Measurements from ENCODE around the gene PRR15.

PRR15 gene

DNA sequence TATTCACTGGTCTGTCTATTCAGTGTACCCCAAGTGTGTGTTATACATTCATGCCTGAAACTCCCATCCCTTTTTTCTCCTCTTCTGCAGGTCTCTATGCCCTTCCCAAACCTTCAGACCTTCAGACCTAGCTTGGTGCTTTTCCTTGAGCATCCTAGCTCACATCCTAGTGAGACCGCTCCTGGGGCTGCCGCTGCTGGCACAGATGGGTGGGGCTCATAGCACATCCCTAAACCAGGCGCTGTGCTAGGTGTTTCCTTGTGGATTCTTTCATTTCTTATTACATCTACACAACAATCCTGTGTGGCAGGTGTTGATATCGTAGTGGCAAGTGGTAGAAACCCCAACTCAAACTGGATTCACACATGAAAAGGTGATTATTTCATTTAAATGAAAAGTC lies 43.2 kb downstream of the PRR15 start:
- Mint-ChIP-seq H3K27me3 (peaks cover 14 to 28% of the 10 kb centered on the region in 2 donors), H3K4me1 (ENCODE audit: low read depth in 2 of 2) (no peaks in the 10 kb centered on the region), H3K9me3 (peaks cover 0 to 6% of the 10 kb centered on the region in 2 donors), H3K36me3 (ENCODE audit: insufficient read depth) (no peaks in the 10 kb centered on the region), H3K4me3 (no peak overlapping the region), H3K27ac (no peak overlapping the region)
- ATAC-seq (replicated peaks), result no peak
- no peak for DNase-seq

DNA sequence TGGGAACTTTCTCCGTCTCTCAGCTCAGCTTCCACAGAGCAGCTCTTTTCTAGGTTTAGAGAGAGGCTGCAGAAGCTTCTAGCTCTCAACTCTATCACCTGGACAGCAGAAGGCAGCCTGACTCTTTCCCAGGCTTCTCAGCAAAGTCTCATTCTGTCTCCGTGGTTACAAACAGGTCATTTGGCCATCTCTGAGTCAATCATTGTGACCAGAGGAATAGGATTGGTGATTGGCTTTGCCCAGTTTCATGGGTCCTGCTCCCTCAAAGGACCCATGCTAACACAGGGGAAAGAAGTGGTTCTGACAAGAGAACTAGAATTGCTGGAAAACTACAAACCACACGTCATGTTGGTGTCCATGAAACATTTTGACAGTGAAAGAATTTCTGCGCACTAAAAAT lies 43.6 kb downstream of the PRR15 start:
- peaks cover 14 to 28% of the 10 kb centered on the region in 2 donors for H3K27me3 Mint-ChIP-seq
- peaks cover 0 to 6% of the 10 kb centered on the region in 2 donors for H3K9me3 Mint-ChIP-seq
- no peak overlapping the region for H3K27ac Mint-ChIP-seq
- no peaks in the 10 kb centered on the region for H3K36me3 Mint-ChIP-seq (ENCODE audit: insufficient read depth)
- ATAC-seq (replicated peaks) (no peak), DNase-seq (no peak)
- no peak overlapping the region for H3K4me3 Mint-ChIP-seq
- no peaks in the 10 kb centered on the region for H3K4me1 Mint-ChIP-seq (ENCODE audit: low read depth in 2 of 2)

DNA sequence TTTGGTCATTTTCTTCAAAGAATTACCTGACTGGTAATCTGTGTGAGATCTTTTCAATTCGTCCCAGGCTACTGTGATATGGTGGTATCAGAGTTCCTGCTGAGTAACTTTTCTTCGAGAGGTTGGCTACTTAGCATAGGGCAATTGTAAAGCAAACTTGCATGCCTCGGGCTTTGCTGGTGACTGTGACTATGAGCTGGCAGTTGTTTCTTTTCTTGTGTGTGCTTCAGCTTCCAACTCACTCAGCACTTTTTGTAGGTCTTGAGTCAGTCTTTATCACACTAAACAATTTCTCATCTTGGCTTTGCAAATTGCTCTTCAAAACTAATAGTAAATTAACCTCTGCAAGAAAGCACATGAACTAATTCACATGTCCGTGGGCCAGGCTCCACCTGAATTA lies 44.3 kb downstream of the PRR15 start:
- Mint-ChIP-seq H3K4me3 (no peak overlapping the region), H3K4me1 (ENCODE audit: low read depth in 2 of 2) (no peaks in the 10 kb centered on the region), H3K27ac (no peak overlapping the region), H3K27me3 (peaks cover 14 to 28% of the 10 kb centered on the region in 2 donors), H3K36me3 (ENCODE audit: insufficient read depth) (no peaks in the 10 kb centered on the region), H3K9me3 (peaks cover 0 to 6% of the 10 kb centered on the region in 2 donors)
- ATAC-seq (replicated peaks), result no peak
- no peak for DNase-seq

DNA sequence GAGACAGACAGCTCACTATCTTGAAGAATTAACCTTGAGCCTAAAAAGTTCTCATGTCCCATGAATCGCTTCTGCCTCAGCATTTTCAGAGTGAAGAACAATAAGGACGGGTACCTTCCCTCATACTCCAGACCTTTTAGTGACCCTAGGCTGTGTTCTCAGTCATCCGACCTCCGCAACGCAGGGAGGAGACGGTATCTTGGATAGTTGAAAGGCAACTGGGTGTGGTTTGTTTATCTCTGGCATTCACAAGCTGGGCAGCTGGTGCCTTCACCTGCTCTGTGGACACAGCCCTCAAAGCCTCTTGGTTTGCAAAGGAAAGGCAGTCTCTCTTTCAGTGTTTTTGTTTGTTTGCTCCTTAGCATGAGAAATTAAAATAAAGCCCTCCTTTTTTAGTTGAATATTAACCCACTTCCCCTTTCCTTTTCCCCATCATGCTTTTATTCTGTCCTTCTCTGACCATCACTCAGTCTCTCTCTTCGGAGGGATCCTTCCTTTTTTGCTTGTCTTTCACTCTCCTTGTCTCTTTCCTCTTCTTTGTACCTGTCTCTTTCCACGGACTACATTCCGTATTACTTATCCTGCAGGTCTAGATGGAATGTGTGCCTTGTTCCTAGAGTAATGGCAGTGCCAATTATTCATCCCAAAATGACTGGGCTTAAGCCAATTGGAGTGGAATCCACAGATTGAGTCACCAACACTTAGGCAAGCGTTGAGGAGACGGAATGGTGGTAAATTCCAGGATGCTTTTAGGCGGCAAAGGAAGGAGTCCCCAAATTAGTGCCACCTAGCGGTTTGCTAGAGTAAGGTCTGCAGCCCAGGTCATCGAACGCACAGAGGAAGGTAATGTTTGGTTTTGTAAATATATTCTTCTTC lies 45.8 kb downstream of the PRR15 start:
- no peak overlapping the region for H3K27ac Mint-ChIP-seq
- ATAC-seq (replicated peaks) (no peak), DNase-seq (no peak)
- peaks cover 13 to 33% of the 10 kb centered on the region in 2 donors for H3K27me3 Mint-ChIP-seq
- H3K4me1 Mint-ChIP-seq (ENCODE audit: low read depth in 2 of 2), result no peaks in the 10 kb centered on the region
- H3K9me3 Mint-ChIP-seq, result peaks cover 2% of the 10 kb centered on the region in 2 donors
- no peak overlapping the region for H3K4me3 Mint-ChIP-seq
- H3K36me3 Mint-ChIP-seq (ENCODE audit: insufficient read depth), result no peaks in the 10 kb centered on the region

DNA sequence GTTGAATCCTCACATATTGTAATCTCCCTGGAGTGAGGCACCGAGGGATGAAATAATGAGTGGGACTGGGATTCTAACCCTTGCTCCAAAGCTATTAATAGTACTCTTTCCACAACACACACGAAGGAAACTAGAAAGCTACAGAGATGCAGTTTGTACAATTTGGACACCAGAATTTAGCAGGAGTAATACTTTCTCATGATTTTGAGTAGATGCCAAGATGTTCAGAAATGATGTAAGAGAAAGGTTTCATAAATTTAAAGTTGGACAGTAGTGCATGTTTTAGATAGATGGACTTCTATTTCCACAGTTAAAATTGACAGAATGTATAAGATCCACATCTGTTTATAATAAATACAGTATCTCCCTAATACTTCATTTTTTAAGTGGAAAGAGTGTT lies 46.5 kb downstream of the PRR15 start:
- peaks cover 18 to 37% of the 10 kb centered on the region in 2 donors for H3K27me3 Mint-ChIP-seq
- peaks cover 0 to 2% of the 10 kb centered on the region in 2 donors for H3K9me3 Mint-ChIP-seq
- ATAC-seq (replicated peaks) (no peak), DNase-seq (no peak)
- H3K4me1 Mint-ChIP-seq (ENCODE audit: low read depth in 2 of 2), result no peaks in the 10 kb centered on the region
- H3K36me3 Mint-ChIP-seq (ENCODE audit: insufficient read depth), result no peaks in the 10 kb centered on the region
- no peak overlapping the region for H3K27ac Mint-ChIP-seq
- no peak overlapping the region for H3K4me3 Mint-ChIP-seq

DNA sequence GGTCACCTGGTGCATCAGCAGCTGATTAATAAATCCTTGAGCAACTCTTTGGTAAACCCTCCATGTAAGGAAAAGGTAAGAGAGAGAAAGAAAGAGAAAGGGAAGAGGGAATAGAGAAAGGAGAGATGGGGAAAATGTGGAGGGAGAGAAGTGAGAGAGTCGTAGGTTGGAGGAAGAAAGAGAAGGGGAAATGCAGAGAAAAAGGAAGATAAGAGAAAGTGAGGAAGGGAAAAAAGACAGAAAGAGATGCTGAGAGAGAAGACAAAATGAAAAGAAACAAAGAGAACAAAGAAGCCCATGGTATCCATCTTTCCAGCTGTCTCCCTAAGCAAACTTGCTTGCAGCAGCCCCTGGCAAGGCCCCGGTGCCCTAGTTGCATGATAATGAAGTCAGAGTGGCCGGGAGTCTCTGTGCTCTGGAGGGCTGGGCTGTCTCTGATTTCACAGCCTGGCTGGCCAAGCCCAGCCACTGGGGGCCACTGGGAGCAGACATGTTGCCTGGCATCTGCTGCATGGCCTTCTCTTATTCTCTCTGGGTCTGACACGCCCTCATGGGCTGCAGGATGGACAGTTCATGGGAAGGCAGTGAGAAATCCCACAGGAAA lies 48.4 kb downstream of the PRR15 start:
- ATAC-seq (replicated peaks), result no peak
- no peak for DNase-seq
- H3K4me1 Mint-ChIP-seq (ENCODE audit: low read depth in 2 of 2), result no peaks in the 10 kb centered on the region
- no peak overlapping the region for H3K27ac Mint-ChIP-seq
- peaks cover 24 to 47% of the 10 kb centered on the region in 2 donors for H3K27me3 Mint-ChIP-seq
- no peak overlapping the region for H3K4me3 Mint-ChIP-seq
- H3K36me3 Mint-ChIP-seq (ENCODE audit: insufficient read depth), result no peaks in the 10 kb centered on the region
- H3K9me3 Mint-ChIP-seq, result peaks cover 0 to 2% of the 10 kb centered on the region in 2 donors

DNA sequence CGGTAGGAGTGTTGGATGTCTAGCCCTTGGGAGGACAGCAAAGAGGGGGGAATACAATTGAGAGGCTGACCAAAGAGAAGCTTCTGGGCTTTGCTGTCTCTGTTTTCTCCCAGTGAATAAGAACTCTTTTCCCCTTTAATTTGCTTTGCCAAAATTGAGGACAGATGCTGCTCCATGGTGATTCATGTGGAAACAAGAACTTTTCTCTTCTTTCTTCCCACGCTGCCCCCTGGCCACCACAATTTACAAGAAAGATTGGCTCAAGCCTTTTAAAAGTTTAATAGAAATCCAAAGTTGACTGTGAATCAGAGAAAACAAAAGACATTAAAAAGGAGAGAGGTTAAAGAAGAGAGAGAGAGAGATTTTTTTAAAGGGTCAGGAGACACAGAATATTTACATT lies 49.0 kb downstream of the PRR15 start:
- no peak overlapping the region for H3K4me3 Mint-ChIP-seq
- H3K27me3 Mint-ChIP-seq, result peaks cover 25 to 45% of the 10 kb centered on the region in 2 donors
- H3K27ac Mint-ChIP-seq, result no peak overlapping the region
- DNase-seq (no peak), ATAC-seq (replicated peaks) (no peak)
- H3K4me1 Mint-ChIP-seq (ENCODE audit: low read depth in 2 of 2), result no peaks in the 10 kb centered on the region
- no peaks in the 10 kb centered on the region for H3K36me3 Mint-ChIP-seq (ENCODE audit: insufficient read depth)
- peaks cover 0 to 2% of the 10 kb centered on the region in 2 donors for H3K9me3 Mint-ChIP-seq

DNA sequence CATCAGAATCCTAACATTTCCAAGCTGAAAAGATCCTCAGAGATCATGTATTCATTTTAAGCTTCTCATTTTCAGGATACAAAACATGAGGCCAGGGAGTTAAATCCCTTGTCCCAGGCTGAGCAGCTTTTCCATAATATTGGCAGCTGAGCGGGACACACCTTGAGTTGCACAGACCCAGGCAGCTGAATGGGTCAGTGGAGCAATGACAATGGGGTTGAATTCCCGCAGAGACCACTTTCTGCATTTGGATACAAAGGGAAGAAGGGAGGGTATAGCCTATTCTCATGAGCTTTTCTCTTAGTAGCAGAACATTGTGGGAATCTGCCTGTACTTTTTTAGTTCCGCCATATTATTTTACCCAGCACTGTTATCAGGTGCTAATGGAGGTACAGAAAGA lies 49.5 kb downstream of the PRR15 start:
- no peak overlapping the region for H3K27ac Mint-ChIP-seq
- H3K9me3 Mint-ChIP-seq, result peaks cover 0 to 2% of the 10 kb centered on the region in 2 donors
- DNase-seq, result no peak
- H3K36me3 Mint-ChIP-seq (ENCODE audit: insufficient read depth), result no peaks in the 10 kb centered on the region
- H3K27me3 Mint-ChIP-seq, result peaks cover 26 to 45% of the 10 kb centered on the region in 2 donors
- H3K4me3 Mint-ChIP-seq, result no peak overlapping the region
- no peak for ATAC-seq (replicated peaks)
- no peaks in the 10 kb centered on the region for H3K4me1 Mint-ChIP-seq (ENCODE audit: low read depth in 2 of 2)

DNA sequence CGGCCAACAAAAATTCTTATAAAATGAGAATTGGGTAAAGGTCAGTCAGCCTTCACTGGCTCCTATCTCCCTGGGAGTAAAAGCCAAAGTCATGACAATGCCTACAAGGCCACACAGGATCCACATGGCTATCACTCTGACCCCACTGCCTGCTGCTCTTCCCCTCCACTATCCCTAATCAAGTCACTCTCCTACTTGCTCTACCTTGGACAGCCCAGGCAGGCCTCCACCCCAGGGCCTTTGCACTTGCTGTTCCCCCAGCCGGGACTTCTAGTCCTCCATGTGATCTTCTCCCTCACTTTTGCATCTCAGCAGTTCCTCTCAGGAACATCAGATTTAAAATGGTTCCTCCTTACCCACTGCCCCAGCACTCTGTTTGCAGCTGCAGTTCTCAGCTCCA lies 50.6 kb downstream of the PRR15 start:
- Mint-ChIP-seq H3K27ac (no peak overlapping the region), H3K9me3 (peaks cover 0 to 2% of the 10 kb centered on the region in 2 donors), H3K4me1 (ENCODE audit: low read depth in 2 of 2) (no peaks in the 10 kb centered on the region), H3K4me3 (no peak overlapping the region), H3K27me3 (peaks cover 26 to 35% of the 10 kb centered on the region in 2 donors), H3K36me3 (ENCODE audit: insufficient read depth) (no peaks in the 10 kb centered on the region)
- DNase-seq (no peak), ATAC-seq (replicated peaks) (no peak)

All from effector memory CD8-positive, alpha-beta T cell (primary cell).